ENCODE measurements around the gene TOX3. TPM values are rescaled to one million over a fixed set of nuclear protein-coding genes. Genes with fewer than 3 reads are reported as not detected.

The TOX3 gene
- total RNA-seq, 1 experiment from 2014 or later = 16.6 TPM

DNA sequence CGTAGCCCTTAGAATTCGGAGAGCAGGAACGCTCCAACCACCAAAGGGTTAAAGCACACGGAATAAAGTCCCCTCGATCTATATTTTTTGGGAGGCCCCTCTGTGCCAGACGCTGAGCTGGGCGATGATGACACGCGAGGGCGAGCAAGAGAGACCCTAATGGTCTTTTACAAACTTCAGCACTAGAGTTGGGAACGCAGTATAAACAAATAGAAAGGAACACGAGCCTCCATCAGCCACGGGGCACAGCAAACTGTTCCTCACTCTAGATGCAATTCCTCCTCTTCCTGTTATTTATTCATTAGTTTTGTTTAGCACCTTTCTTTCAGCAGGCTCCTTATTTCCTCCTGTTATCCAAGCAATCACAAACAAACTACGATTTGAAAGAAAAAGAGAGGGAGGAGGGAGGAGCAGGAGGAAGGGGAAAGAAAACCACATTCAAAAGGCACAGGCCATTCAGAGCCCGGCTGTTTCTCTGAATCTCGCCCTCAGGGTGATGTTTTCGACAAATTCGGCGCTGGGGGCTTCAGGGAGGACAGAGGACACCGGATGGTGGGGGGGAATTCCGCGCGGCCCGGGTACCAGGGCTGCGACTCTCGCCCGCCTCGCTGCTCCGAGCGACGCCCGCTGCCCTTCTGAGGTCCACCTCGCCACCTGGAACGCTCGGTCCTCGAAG lies 1.6 kb downstream of the TOX3 start:
- no peaks in the 10 kb centered on the region for H3K36me3 ChIP-seq (ENCODE audit: insufficient read depth, low read length, poor library complexity, severe bottlenecking)
- peak overlapping the region; percentile 58 for H3K27ac ChIP-seq (ENCODE audit: low read depth, low read length, poor library complexity, severe bottlenecking)
- H3K27me3 ChIP-seq (replicated peaks; ENCODE audit: insufficient read depth, low read depth, low read length, poor library complexity) = peaks cover 65% of the 10 kb centered on the region
- DNase-seq (ENCODE audit: low spot score) = no peak
- BruUV-seq (replicated peaks) = TSS peak; percentile 37
- TF ChIP-seq CTCF (conservative IDR thresholded peaks at IDR 0.05; ENCODE audit: low read depth, low read length) (no peak), EZH2 (IDR thresholded peaks at IDR 0.05; ENCODE audit: borderline replicate concordance, low read depth, low read length, poor library complexity, severe bottlenecking) (no peak)
- H3K9me3 ChIP-seq (ENCODE audit: low read depth, low read length, poor library complexity, severe bottlenecking) = no peaks in the 10 kb centered on the region
- ChIA-PET CTCF (no interaction called here), POLR2A (ENCODE audit: low non-redundant PET) (no interaction called here)
- intact Hi-C loops (cut with micrococcal nuclease; ENCODE audit: unreplicated experiment) = loop anchor here (2.0 to 5.0 kb wide), 2 partner anchors 49 to 93 kb away; no protein-coding TSS in a partner anchor
- peak overlapping the region; percentile 66 for H3K4me3 ChIP-seq (ENCODE audit: low read depth, low read length, poor library complexity, severe bottlenecking)
- H3K4me1 ChIP-seq (ENCODE audit: insufficient read depth, low read length, poor library complexity, severe bottlenecking) = peaks cover 3% of the 10 kb centered on the region

- no peak for DNase-seq (ENCODE audit: low spot score)
- intact Hi-C loops (cut with micrococcal nuclease; ENCODE audit: unreplicated experiment) = loop anchor here (2.0 to 5.0 kb wide), 2 partner anchors 48 to 92 kb away; no protein-coding TSS in a partner anchor
- Histone ChIP-seq H3K27ac (ENCODE audit: low read depth, low read length, poor library complexity, severe bottlenecking) (no peak overlapping the region), H3K4me1 (ENCODE audit: insufficient read depth, low read length, poor library complexity, severe bottlenecking) (peaks cover 3% of the 10 kb centered on the region), H3K27me3 (replicated peaks; ENCODE audit: insufficient read depth, low read depth, low read length, poor library complexity) (peaks cover 59% of the 10 kb centered on the region), H3K9me3 (ENCODE audit: low read depth, low read length, poor library complexity, severe bottlenecking) (no peaks in the 10 kb centered on the region), H3K36me3 (ENCODE audit: insufficient read depth, low read length, poor library complexity, severe bottlenecking) (no peaks in the 10 kb centered on the region), H3K4me3 (ENCODE audit: low read depth, low read length, poor library complexity, severe bottlenecking) (peak overlapping the region; percentile 66)
- POLR2A ChIA-PET (ENCODE audit: low non-redundant PET) = no interaction called here
- TF ChIP-seq CTCF (conservative IDR thresholded peaks at IDR 0.05; ENCODE audit: low read depth, low read length) (no peak), EZH2 (IDR thresholded peaks at IDR 0.05; ENCODE audit: borderline replicate concordance, low read depth, low read length, poor library complexity, severe bottlenecking) (no peak)
- BruUV-seq (replicated peaks) = no TSS peak
- CTCF ChIA-PET = interaction anchor here (1.0 kb wide), 1 partner anchor 353 kb away, joined by 4 read pairs; no protein-coding TSS in a partner anchor
Measured at GRCh38 chr16:52544703-52545102, 2.2 kb downstream of the TOX3 start.

DNA sequence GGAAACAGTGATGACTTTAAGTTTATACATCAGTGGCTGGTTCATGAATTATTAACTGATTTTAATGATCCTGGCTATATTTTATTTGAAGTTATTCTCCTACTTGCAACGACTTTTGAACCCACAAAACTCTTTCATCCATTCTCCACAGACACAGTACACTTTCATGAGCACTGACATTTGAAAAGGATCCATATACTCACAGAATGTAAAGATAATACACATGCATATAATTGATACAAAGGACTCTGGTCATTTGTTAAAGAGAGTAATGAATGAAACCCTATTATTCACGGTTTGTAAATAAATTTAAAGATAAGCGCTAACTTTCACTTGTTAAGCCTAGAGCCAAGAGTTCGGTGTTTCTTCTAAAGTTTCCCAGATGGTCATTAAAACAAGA lies 3.3 kb downstream of the TOX3 start:
- intact Hi-C loops (cut with micrococcal nuclease; ENCODE audit: unreplicated experiment) = loop anchor here (2.0 kb wide), 1 partner anchor 47 kb away; no protein-coding TSS in a partner anchor
- H3K9me3 ChIP-seq (ENCODE audit: low read depth, low read length, poor library complexity, severe bottlenecking) = no peaks in the 10 kb centered on the region
- no TSS peak for BruUV-seq (replicated peaks)
- no peaks in the 10 kb centered on the region for H3K36me3 ChIP-seq (ENCODE audit: insufficient read depth, low read length, poor library complexity, severe bottlenecking)
- peaks cover 3% of the 10 kb centered on the region for H3K4me1 ChIP-seq (ENCODE audit: insufficient read depth, low read length, poor library complexity, severe bottlenecking)
- H3K4me3 ChIP-seq (ENCODE audit: low read depth, low read length, poor library complexity, severe bottlenecking) = peak overlapping the region; percentile 66
- CTCF ChIA-PET = no interaction called here
- TF ChIP-seq EZH2 (IDR thresholded peaks at IDR 0.05; ENCODE audit: borderline replicate concordance, low read depth, low read length, poor library complexity, severe bottlenecking) (peak; percentile 23), CTCF (conservative IDR thresholded peaks at IDR 0.05; ENCODE audit: low read depth, low read length) (no peak)
- H3K27ac ChIP-seq (ENCODE audit: low read depth, low read length, poor library complexity, severe bottlenecking) = no peak overlapping the region
- no peak for DNase-seq (ENCODE audit: low spot score)
- H3K27me3 ChIP-seq (replicated peaks; ENCODE audit: insufficient read depth, low read depth, low read length, poor library complexity) = peaks cover 50% of the 10 kb centered on the region
- POLR2A ChIA-PET (ENCODE audit: low non-redundant PET) = no interaction called here
